ENCODE measurements around the gene IMPACT.
A peak's percentile ranks its signal among the peaks of the same experiment; 100 is the strongest.

The IMPACT gene

DNA sequence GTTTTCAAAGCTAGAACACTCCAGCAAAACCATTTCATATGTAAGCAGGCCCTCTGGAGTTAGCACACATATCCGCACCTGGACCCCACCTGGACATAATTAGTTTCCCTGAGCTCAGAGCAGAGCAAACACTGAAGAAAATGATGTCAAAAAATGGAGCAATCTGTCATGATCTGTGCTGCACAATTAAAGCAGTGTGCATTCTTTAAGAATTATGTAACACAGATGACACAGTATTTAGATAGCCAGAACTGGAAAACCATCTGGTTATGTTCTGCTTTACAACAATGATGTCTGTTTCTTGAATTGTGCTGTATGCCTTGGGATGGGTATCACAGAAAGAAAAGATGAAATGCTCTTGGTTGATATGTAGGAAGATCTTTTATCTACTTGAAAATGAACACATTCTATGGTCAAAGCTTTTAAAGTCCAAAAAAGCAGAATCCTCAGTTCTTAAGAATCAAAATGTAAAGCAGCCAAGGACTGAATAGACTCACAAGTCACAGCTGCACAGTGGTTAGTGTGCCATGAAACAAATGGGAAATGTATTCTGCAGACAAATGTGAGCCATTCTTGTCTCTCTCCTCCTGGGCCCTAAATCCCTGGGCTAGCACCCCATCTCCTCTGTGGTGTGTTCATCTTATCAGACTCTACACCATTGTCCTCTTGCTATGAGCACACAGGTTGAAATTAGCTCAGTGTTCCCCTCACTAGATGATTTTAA is 70.7 kb downstream of the IMPACT start:
- TF ChIP-seq, protein P1, sequence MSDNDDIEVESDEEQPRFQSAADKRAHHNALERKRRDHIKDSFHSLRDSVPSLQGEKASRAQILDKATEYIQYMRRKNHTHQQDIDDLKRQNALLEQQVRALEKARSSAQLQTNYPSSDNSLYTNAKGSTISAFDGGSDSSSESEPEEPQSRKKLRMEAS (IDR thresholded peaks at IDR 0.05) = no peak
- TF ChIP-seq, protein P2, sequence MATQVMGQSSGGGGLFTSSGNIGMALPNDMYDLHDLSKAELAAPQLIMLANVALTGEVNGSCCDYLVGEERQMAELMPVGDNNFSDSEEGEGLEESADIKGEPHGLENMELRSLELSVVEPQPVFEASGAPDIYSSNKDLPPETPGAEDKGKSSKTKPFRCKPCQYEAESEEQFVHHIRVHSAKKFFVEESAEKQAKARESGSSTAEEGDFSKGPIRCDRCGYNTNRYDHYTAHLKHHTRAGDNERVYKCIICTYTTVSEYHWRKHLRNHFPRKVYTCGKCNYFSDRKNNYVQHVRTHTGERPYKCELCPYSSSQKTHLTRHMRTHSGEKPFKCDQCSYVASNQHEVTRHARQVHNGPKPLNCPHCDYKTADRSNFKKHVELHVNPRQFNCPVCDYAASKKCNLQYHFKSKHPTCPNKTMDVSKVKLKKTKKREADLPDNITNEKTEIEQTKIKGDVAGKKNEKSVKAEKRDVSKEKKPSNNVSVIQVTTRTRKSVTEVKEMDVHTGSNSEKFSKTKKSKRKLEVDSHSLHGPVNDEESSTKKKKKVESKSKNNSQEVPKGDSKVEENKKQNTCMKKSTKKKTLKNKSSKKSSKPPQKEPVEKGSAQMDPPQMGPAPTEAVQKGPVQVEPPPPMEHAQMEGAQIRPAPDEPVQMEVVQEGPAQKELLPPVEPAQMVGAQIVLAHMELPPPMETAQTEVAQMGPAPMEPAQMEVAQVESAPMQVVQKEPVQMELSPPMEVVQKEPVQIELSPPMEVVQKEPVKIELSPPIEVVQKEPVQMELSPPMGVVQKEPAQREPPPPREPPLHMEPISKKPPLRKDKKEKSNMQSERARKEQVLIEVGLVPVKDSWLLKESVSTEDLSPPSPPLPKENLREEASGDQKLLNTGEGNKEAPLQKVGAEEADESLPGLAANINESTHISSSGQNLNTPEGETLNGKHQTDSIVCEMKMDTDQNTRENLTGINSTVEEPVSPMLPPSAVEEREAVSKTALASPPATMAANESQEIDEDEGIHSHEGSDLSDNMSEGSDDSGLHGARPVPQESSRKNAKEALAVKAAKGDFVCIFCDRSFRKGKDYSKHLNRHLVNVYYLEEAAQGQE (IDR thresholded peaks at IDR 0.05; ENCODE audit: low read depth) = no peak
- no peak for TF ChIP-seq FOXM1 (IDR thresholded peaks at IDR 0.05; ENCODE audit: borderline replicate concordance, low read depth)
- TF ChIP-seq TCF12 (IDR thresholded peaks at IDR 0.05; ENCODE audit: low read depth) = no peak

DNA sequence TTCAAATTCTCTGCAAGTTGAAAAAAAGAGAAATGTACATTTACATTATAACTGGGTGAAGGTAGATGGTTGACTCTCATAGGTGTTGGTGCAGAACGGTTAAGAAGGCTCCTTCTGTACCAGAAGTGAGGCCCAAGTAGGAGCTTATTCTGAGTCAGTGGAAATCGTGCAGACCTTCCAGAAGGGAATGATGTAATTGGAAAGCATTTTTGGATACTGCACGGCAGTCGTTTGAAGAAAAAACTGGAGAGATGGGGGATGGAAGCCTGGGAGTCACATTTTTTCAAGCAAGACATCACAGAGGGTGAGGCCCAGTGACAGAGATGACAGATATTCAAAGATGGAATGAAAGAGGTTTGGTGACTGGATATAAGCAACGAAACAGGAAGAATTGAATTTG is 73.3 kb downstream of the IMPACT start:
- TF ChIP-seq RAD21 (IDR thresholded peaks at IDR 0.05; ENCODE audit: low read depth) = no peak
- TF ChIP-seq CEBPB (IDR thresholded peaks at IDR 0.05) = no peak

DNA sequence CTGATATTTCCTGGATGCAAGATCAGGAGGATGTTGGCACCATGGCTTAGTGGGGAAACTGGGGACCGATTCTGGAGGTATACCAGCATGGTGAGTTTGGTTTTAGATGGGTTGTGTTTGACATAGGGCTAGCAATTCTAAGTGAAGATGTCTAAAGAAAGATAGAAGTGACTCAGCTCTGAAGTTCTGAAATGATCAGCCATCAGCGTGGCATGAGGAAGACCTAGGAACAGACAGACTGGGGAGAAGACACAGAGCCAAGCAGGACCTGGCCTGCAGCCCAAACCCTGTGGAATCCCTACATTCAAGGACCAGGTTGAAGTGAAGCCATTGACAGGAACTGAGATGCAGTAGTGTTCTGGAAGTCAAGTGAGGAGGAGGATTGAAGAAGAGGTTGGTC is 73.7 kb downstream of the IMPACT start:
- TF ChIP-seq, protein P3, sequence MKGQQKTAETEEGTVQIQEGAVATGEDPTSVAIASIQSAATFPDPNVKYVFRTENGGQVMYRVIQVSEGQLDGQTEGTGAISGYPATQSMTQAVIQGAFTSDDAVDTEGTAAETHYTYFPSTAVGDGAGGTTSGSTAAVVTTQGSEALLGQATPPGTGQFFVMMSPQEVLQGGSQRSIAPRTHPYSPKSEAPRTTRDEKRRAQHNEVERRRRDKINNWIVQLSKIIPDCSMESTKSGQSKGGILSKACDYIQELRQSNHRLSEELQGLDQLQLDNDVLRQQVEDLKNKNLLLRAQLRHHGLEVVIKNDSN (IDR thresholded peaks at IDR 0.05) = no peak
- TF ChIP-seq FOXM1 (IDR thresholded peaks at IDR 0.05; ENCODE audit: borderline replicate concordance, low read depth) = no peak
- no peak for TF ChIP-seq CEBPB (IDR thresholded peaks at IDR 0.05)

DNA sequence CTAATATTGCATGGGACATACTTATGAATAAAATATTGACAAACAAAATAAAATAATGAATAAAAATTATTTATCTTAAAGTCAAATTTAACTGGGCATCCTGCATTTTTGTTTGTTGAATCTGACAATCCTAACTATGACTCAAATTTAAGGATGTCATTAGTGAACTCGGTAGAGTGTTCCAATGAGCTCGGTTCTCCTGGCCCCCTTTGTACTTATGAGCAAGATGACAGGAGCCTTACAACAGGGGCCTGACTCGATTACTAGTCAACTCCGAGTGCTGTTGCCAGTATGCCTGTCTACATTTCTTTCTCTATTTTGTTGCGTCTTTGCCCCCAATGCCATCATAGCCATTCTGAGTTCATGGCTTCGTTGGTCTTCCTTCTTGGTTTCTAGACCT is 74.3 kb downstream of the IMPACT start:
- TF ChIP-seq EP300 (IDR thresholded peaks at IDR 0.05; ENCODE audit: borderline replicate concordance) = no peak
- no peak for TF ChIP-seq TCF12 (IDR thresholded peaks at IDR 0.05; ENCODE audit: low read depth)
- no peak for TF ChIP-seq TAF1 (IDR thresholded peaks at IDR 0.05; ENCODE audit: low read depth)
- no peak for TF ChIP-seq YY1 (IDR thresholded peaks at IDR 0.05; ENCODE audit: low read depth)
- TF ChIP-seq, protein P3 (IDR thresholded peaks at IDR 0.05) = no peak
- no peak for TF ChIP-seq CEBPB (IDR thresholded peaks at IDR 0.05)
- no peak for TF ChIP-seq EGR1 (IDR thresholded peaks at IDR 0.05)
- no peak for TF ChIP-seq NFIC (IDR thresholded peaks at IDR 0.05)
- TF ChIP-seq FOXM1 (IDR thresholded peaks at IDR 0.05; ENCODE audit: borderline replicate concordance, low read depth) = no peak
- no peak for TF ChIP-seq CREB1 (IDR thresholded peaks at IDR 0.05; ENCODE audit: low read depth)
- TF ChIP-seq, protein P1 (IDR thresholded peaks at IDR 0.05) = no peak

DNA sequence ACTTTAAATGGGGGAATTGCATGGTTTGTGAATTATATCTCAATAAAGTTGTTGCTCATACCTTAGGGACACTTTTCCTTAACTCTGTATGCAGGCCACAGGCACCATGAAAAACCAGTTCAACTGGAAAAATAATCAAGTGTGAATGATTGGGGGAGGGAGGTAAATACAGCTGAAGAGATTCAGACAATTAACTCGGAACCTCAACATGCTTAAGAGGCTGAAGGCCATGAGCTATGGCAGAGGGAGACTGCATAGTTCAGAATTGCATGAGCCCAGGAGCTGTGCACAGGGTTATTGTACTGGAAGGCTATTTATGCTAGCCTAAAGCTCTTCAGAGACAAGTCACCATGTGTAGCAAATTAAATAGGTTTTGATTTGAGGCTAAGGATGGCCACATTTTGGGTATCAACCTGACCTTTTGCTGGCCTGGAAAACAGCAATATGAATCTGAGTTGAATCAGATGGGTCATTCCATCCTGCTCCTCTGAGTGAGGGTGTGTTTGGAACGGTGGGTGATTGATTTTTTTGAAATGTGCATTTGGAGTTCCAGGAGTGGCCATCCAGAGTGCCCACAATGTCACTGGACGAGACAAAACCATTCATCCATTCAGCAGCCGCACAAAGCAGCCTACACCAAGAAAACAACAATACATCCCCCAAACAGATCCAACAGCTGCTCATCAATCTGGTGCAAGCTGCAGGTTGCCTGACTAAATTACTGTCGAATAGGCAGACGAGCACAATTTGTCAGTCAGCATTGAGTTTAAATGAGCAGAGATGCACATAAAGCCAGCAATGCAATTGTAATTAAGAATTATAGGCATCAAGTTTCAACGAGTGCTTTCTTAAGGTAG is 76.4 kb downstream of the IMPACT start:
- TF ChIP-seq FOXM1 (IDR thresholded peaks at IDR 0.05; ENCODE audit: borderline replicate concordance, low read depth) (no peak), CREB1 (IDR thresholded peaks at IDR 0.05; ENCODE audit: low read depth) (no peak), TEAD4 (IDR thresholded peaks at IDR 0.05) (no peak), EP300 (IDR thresholded peaks at IDR 0.05; ENCODE audit: borderline replicate concordance) (0 out of 2 replicates have a peak, but pooled peaks have one; percentile 22), TCF12 (IDR thresholded peaks at IDR 0.05; ENCODE audit: low read depth) (0 out of 2 replicates have a peak, but pooled peaks have one; percentile 40)
- TF ChIP-seq, protein P1 (IDR thresholded peaks at IDR 0.05) = peak; percentile 48; the same call in 1 of the 2 replicates

All from Ishikawa (cell line).